DOHH2 (cell line): ENCODE data around the gene HOXD9.

Experiments
- EZH2phosphoT487 ChIP-seq: fragments of 200-600 bp; sonication (generic); IDR thresholded peaks from 2 replicates; pipeline ENCODE4 v1.6.1; 2017; ENCODE audit warnings: borderline replicate concordance, mild to moderate bottlenecking, antibody characterized with exemption, low read length, moderate library complexity, mixed read lengths
- TF ChIP-seq, protein P1 (sequence below): fragments of 200-600 bp; sonication (generic); IDR thresholded peaks from one replicate; pipeline ENCODE4 v1.5.1; 2014; ENCODE audit warnings: antibody characterized with exemption, mild to moderate bottlenecking, low read depth, low read length; ENCODE audit not compliant: poor library complexity, severe bottlenecking

DNA sequence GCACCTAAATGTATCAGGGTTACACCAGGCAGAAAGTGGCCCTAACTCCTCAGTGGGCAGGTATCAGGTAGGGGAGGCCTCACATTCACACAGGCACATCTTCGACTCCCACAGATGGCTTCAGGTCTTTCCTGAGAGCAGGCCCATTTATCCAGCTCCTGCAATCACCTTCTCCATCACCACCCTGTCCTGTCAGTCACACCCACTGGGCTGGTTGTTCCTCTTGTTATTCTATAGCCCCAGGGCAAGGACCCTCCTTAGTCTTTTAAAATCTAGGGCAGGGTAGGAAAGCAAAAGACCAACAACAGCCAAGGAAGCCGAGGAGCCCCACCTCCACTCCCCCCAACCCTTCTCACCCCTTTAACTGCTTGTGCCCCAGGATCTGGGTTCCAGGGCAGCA, 19.8 kb downstream of the HOXD9 start:
- TF ChIP-seq, protein P1, sequence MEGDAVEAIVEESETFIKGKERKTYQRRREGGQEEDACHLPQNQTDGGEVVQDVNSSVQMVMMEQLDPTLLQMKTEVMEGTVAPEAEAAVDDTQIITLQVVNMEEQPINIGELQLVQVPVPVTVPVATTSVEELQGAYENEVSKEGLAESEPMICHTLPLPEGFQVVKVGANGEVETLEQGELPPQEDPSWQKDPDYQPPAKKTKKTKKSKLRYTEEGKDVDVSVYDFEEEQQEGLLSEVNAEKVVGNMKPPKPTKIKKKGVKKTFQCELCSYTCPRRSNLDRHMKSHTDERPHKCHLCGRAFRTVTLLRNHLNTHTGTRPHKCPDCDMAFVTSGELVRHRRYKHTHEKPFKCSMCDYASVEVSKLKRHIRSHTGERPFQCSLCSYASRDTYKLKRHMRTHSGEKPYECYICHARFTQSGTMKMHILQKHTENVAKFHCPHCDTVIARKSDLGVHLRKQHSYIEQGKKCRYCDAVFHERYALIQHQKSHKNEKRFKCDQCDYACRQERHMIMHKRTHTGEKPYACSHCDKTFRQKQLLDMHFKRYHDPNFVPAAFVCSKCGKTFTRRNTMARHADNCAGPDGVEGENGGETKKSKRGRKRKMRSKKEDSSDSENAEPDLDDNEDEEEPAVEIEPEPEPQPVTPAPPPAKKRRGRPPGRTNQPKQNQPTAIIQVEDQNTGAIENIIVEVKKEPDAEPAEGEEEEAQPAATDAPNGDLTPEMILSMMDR: no peak
- TF ChIP-seq EZH2phosphoT487: no peak
